Fibroblast of pulmonary artery (primary cell): Measurements from ENCODE around the gene ABCC3.
A peak's percentile ranks its signal among the peaks of the same experiment; 100 is the strongest.

Source experiments
- DNase-seq: peaks from one replicate; pipeline ENCODE4 v3.0.0-alpha.2; 2010; ENCODE audit warnings: low read depth
- H3K4me3 ChIP-seq: replicated peaks from 2 replicates; pipeline ENCODE4 v1.5.1; 2011; ENCODE audit warnings: low read depth, mild to moderate bottlenecking, control low read depth, low read length, moderate library complexity
- TF ChIP-seq, protein P1 (sequence below): IDR thresholded peaks from 2 replicates; pipeline ENCODE4 v1.5.1; 2011; ENCODE audit warnings: mild to moderate bottlenecking, control low read depth, low read length, inconsistent platforms; ENCODE audit errors: missing control alignments

The ABCC3 gene

DNA sequence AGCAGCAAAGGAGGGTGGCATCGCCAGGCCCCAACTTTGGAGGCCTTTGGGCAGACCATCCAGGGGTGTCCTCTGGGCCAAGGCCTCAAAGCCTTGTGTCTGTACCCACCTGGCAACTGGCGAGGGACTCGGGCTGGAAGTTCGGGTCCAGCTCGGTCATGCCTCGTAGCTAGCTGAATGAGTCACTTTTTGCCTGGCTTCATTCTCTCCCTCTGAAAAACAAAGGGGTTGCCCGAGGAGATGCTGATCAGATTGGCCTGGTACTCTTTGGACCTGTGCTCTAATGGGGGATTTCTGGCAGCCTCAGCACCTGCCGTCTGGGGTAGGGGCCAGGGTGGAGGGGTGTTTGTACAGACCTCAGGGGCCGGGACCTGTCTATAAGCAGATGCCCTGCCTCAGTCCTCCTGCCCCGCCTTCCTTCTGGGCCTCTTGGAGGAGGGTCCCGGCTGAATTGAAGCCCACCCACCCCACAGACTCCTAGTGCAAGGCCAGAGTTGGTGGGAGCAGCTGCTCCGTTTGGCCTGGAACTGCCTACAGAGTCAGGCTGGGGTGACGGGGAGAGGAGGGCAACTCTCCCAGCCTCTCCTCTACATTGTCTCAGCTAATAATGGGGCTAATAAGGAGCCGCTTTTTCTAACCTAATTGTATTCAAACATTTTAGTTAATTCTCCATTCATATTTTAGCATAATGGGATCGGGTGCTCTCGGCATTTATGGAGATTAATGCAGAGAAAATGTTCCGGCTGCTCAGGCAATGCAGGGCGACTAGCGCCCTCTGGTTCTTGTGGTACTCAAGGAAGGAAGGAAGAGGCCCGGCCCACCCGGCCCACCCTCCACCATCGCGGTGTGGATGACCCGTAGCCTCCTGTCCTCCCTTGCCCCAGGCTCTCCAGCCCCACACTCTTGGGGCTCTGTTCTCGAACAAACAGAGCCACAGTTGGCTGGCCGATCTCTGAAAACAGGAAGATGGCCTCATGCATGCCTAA lies 21.4 kb upstream of the ABCC3 start:
- H3K4me3 ChIP-seq: no peak overlapping the region
- DNase-seq: no peak
- TF ChIP-seq, protein P1, sequence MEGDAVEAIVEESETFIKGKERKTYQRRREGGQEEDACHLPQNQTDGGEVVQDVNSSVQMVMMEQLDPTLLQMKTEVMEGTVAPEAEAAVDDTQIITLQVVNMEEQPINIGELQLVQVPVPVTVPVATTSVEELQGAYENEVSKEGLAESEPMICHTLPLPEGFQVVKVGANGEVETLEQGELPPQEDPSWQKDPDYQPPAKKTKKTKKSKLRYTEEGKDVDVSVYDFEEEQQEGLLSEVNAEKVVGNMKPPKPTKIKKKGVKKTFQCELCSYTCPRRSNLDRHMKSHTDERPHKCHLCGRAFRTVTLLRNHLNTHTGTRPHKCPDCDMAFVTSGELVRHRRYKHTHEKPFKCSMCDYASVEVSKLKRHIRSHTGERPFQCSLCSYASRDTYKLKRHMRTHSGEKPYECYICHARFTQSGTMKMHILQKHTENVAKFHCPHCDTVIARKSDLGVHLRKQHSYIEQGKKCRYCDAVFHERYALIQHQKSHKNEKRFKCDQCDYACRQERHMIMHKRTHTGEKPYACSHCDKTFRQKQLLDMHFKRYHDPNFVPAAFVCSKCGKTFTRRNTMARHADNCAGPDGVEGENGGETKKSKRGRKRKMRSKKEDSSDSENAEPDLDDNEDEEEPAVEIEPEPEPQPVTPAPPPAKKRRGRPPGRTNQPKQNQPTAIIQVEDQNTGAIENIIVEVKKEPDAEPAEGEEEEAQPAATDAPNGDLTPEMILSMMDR: no peak

DNA sequence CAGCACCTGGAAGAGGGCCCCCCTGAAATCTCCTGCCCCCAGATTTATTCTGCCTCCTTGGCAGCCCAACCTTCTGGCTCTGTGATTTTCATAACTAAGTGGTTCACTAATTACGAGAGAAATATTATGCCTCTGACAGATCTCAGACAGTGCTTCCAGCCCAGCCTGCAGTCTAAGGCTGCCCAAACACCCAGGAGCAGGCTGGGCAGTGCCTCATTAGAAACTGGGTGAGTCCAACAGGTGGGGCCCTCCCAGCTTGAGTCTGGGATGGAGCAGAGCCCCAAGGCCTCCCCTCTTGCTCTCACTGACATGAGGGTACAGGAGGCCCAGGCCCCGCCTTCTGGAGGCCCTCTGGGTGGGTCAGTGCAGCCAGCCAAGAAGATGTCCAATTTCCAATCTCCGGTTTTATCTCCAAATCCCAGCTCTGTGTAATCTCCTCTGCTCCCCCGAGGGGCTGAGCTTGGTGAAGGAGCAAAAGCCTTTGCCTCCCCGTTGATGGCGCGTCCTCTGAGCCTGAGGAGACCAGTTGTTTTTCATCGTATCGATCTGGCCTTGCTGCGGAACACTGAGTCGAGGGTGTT lies 20.1 kb upstream of the ABCC3 start:
- TF ChIP-seq, protein P1: no peak
- H3K4me3 ChIP-seq: no peak overlapping the region
- DNase-seq: no peak

DNA sequence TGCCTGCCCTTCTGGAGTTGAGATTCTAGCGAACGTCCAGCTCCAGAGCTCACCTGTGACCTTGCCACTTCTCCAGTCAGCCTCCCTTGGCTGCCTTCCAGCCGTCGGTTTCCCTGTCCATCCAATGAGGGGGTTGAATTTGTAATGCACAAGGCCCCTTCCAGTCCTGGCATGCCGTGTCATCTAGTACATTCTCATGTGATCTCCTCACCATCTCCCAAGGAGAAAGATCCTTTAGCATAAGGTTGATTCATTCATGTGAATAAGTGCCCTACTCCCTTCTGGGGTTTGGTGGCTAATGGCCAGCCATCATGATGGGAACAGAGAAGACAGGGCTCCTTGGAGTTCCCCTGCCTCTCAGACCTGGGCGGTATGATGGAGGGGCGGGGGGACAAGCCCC lies 18.9 kb upstream of the ABCC3 start:
- TF ChIP-seq, protein P1: no peak
- no peak for DNase-seq
- no peak overlapping the region for H3K4me3 ChIP-seq

DNA sequence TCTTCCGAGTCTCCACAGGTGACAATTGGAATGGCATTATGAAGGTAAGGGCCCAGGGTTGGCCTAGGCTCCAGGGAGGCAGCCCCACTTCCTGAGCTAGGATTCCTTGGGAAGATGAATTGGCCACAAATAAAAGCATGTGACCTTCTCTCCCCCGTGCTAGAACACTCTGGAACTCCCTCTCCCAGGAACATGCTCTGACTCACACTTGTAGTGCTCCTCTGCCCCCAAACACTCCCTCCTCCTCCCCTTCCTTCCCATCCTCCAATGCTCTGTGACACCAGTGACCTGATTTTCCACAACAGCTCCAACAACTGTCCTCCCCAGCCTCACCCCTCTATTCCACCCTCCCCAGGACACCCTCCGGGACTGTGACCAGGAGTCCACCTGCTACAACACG lies 16.4 kb upstream of the ABCC3 start:
- TF ChIP-seq, protein P1: no peak
- no peak overlapping the region for H3K4me3 ChIP-seq
- peak; percentile 48 for DNase-seq

DNA sequence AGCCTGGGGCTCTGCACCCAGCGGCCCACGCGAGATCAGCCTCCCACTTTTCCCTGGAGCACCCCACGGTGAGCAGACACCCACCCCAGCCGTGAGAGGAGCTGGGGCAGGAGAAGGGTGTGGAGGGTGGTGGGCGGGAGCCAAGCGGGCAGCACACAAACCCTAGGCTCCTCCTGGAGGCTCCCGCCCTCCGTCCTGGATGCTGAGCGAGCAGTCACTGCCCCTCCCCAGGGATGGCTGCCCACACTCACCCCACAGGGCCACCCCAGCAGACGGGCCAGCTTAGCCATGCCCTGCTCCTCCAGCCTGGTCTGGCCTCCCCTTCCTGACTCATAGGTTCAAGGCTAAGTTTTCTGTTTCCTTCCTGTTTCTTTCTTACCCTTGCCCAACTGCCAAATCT lies 15.7 kb upstream of the ABCC3 start:
- TF ChIP-seq, protein P1: no peak
- H3K4me3 ChIP-seq: no peak overlapping the region
- peak; percentile 19 for DNase-seq

DNA sequence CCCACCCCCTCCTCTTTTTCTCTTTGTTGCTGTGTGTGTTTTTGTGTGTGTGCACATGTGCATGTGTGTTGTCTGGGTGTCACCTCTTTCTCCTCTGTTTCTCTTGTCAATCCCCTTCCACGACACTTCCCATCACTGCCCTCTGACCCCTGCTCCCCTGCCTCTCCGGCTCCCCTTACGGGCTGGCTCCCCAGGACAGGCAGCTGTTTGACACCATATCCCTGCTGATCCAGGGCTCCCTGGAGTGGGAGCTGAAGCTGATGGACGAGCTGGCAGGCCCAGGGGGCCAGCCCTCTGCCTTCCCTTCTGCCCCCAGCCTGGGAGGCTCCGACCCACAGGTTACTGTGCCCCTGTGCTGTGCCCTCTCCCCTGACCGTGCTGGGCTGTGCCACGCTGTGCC lies 15.2 kb upstream of the ABCC3 start:
- H3K4me3 ChIP-seq: no peak overlapping the region
- TF ChIP-seq, protein P1: no peak

More for the DNA sequence above, 15.2 kb upstream of the ABCC3 start:
- no peak for DNase-seq
